Type B pancreatic cell (in vitro differentiated cells): ENCODE data around the gene KBTBD2. TPM values are rescaled to one million over a fixed set of nuclear protein-coding genes. Genes with fewer than 3 reads are reported as not detected.

Experiments used
- DNase-seq: peaks from one replicate; pipeline ENCODE4 v3.0.0; 2021; ENCODE audit warnings: mixed read lengths; ENCODE audit not compliant: unreplicated experiment; ENCODE audit errors: extremely low spot score
- H3K27ac Mint-ChIP-seq: 2 replicates; pipeline ENCODE4 v1.8.0; 2021; ENCODE audit warnings: mild to moderate bottlenecking, mixed read lengths
- H3K27me3 Mint-ChIP-seq: 2 replicates; pipeline ENCODE4 v1.8.0; 2021; ENCODE audit warnings: mixed read lengths
- H3K36me3 Mint-ChIP-seq: 2 replicates; pipeline ENCODE4 v1.8.0; 2021; ENCODE audit warnings: mixed read lengths
- H3K4me1 Mint-ChIP-seq: one replicate; pipeline ENCODE4 v1.8.0; 2021; ENCODE audit warnings: mixed read lengths; ENCODE audit not compliant: unreplicated experiment
- H3K4me3 Mint-ChIP-seq: 2 replicates; pipeline ENCODE4 v1.8.0; 2021; ENCODE audit warnings: mild to moderate bottlenecking, mixed read lengths
- H3K9me3 Mint-ChIP-seq: 2 replicates; pipeline ENCODE4 v1.8.0; 2021; ENCODE audit warnings: mixed read lengths
- CTCF ChIP-seq: fragments of 200-600 bp; sonication (generic); conservative IDR thresholded peaks from 2 replicates; pipeline ENCODE4 v1.5.0; 2021; ENCODE audit warnings: antibody characterized with exemption, mild to moderate bottlenecking
- total RNA-seq: library from RNA; stranded (reverse); gene quantifications from 2 replicates; pipeline ENCODE4 v1.2.1, GENCODE V29; 2021; ENCODE audit warnings: low replicate concordance

The KBTBD2 gene
- total RNA-seq, 1 donor from 2014 or later: 32.3 TPM

- TF ChIP-seq CTCF: no peak
- Mint-ChIP-seq H3K9me3 (no peaks in the 10 kb centered on the region), H3K36me3 (peaks cover 35% of the 10 kb centered on the region), H3K4me1 (no peaks in the 10 kb centered on the region), H3K27me3 (no peaks in the 10 kb centered on the region), H3K4me3 (no peak overlapping the region), H3K27ac (no peak overlapping the region)
- no peak for DNase-seq
Observed at GRCh38 chr7:32915041-32915536, 23.5 kb upstream of the KBTBD2 start.

GRCh38 chr7:32914184-32914583 is 22.6 kb upstream of the KBTBD2 start:
- Mint-ChIP-seq H3K27ac (no peak overlapping the region), H3K4me1 (no peaks in the 10 kb centered on the region), H3K4me3 (no peak overlapping the region), H3K9me3 (no peaks in the 10 kb centered on the region), H3K36me3 (peaks cover 35% of the 10 kb centered on the region), H3K27me3 (no peaks in the 10 kb centered on the region)
- TF ChIP-seq CTCF: no peak
- DNase-seq: no peak

GRCh38 chr7:32910195-32910594 is 18.6 kb upstream of the KBTBD2 start:
- Mint-ChIP-seq H3K36me3 (peaks cover 19% of the 10 kb centered on the region), H3K4me3 (no peak overlapping the region), H3K27ac (no peak overlapping the region), H3K4me1 (peaks cover 3% of the 10 kb centered on the region), H3K27me3 (no peaks in the 10 kb centered on the region), H3K9me3 (no peaks in the 10 kb centered on the region)
- DNase-seq: no peak
- no peak for TF ChIP-seq CTCF

- Mint-ChIP-seq H3K4me3 (peak overlapping the region; percentile 89), H3K27me3 (no peaks in the 10 kb centered on the region), H3K9me3 (no peaks in the 10 kb centered on the region), H3K27ac (peak overlapping the region; percentile 85), H3K4me1 (peaks cover 7% of the 10 kb centered on the region), H3K36me3 (no peaks in the 10 kb centered on the region)
- TF ChIP-seq CTCF: no peak
- DNase-seq: no peak
Observed at GRCh38 chr7:32905175-32905662, 13.7 kb upstream of the KBTBD2 start.

GRCh38 chr7:32901629-32902028 is 10.1 kb upstream of the KBTBD2 start:
- Mint-ChIP-seq H3K27ac (no peak overlapping the region), H3K4me1 (peaks cover 7% of the 10 kb centered on the region)

More at GRCh38 chr7:32901629-32902028, 10.1 kb upstream of the KBTBD2 start:
- DNase-seq: no peak
- TF ChIP-seq CTCF: no peak
- H3K4me3 Mint-ChIP-seq: no peak overlapping the region
- H3K9me3 Mint-ChIP-seq: no peaks in the 10 kb centered on the region
- H3K27me3 Mint-ChIP-seq: no peaks in the 10 kb centered on the region
- no peaks in the 10 kb centered on the region for H3K36me3 Mint-ChIP-seq
